Neutrophil (primary cell): ENCODE data around the gene XK.
"Not testable (repeated sequence)": the region's sequence is repeated elsewhere in the genome, so short reads cannot be mapped to it uniquely, and the experiment has no call there.

ENCODE experiments used
- H3K27ac ChIP-seq: fragments of 200-600 bp; sonication (generic); 2 replicates; pipeline ENCODE4 v1.5.1; 2016; ENCODE audit warnings: mild to moderate bottlenecking, moderate library complexity
- H3K27me3 ChIP-seq: fragments of 200-600 bp; sonication (generic); 2 replicates; pipeline ENCODE4 v1.6.0; 2016; ENCODE audit warnings: mild to moderate bottlenecking
- H3K36me3 ChIP-seq: fragments of 200-600 bp; sonication (generic); 2 replicates; pipeline ENCODE4 v1.5.1; 2017
- H3K4me1 ChIP-seq, 2 experiments: fragments of 200-600 bp in 1 of 2; sonication (generic) in 1 of 2; 1 replicate in 1 of 2; 2 replicates in 1 of 2; pipeline versions ENCODE4 v1.5.1 to v1.6.1; 2013 to 2016; ENCODE audit warnings: low read depth in 1 of 2, low read length in 1 of 2, mild to moderate bottlenecking in 1 of 2, moderate library complexity in 1 of 2; ENCODE audit not compliant: control insufficient read depth in 1 of 2, insufficient read depth in 1 of 2
- H3K4me3 ChIP-seq, 2 experiments: fragments of 200-600 bp in 1 of 2; sonication (generic) in 1 of 2; 1 replicate in 1 of 2; 2 replicates in 1 of 2; pipeline ENCODE4 v1.5.1; 2013 to 2016; ENCODE audit warnings: low read depth in 1 of 2, low read length in 1 of 2, mild to moderate bottlenecking in 1 of 2, moderate library complexity in 1 of 2
- H3K9me3 ChIP-seq: fragments of 200-600 bp; sonication (generic); 2 replicates; pipeline ENCODE4 v1.5.1; 2016
- CTCF ChIP-seq: fragments of 200-600 bp; sonication (generic); IDR thresholded peaks from 2 replicates; pipeline ENCODE4 v1.5.1; 2016; ENCODE audit warnings: antibody characterized with exemption

The XK gene

GRCh38 chrX:37646254-37646653 is 39.3 kb upstream of the XK start:
- Histone ChIP-seq H3K4me1 (no peaks in the 10 kb centered on the region), H3K27ac (no peak overlapping the region), H3K4me3 (no peak overlapping the region), H3K36me3 (no peaks in the 10 kb centered on the region), H3K27me3 (no peaks in the 10 kb centered on the region), H3K9me3 (no peaks in the 10 kb centered on the region)
- no peak for TF ChIP-seq CTCF

GRCh38 chrX:37650879-37651278 is 34.7 kb upstream of the XK start:
- H3K27me3 ChIP-seq, H3K4me1 ChIP-seq, H3K27ac ChIP-seq, H3K9me3 ChIP-seq, H3K36me3 ChIP-seq, H3K4me3 ChIP-seq: not testable (repeated sequence)

- no peaks in the 10 kb centered on the region for H3K9me3 ChIP-seq
- H3K27ac ChIP-seq: no peak overlapping the region
- TF ChIP-seq CTCF: no peak
- H3K4me1 ChIP-seq: no peaks in the 10 kb centered on the region
- no peak overlapping the region for H3K4me3 ChIP-seq
- no peaks in the 10 kb centered on the region for H3K36me3 ChIP-seq
- H3K27me3 ChIP-seq: no peaks in the 10 kb centered on the region
These were observed 33.6 kb upstream of the XK start for GRCh38 chrX:37651921-37652452.

- Histone ChIP-seq H3K27me3 (no peaks in the 10 kb centered on the region), H3K4me3 (no peak overlapping the region), H3K9me3 (no peaks in the 10 kb centered on the region), H3K36me3 (no peaks in the 10 kb centered on the region), H3K27ac (no peak overlapping the region), H3K4me1 (no peaks in the 10 kb centered on the region)
- no peak for TF ChIP-seq CTCF
These were observed 32.9 kb upstream of the XK start for GRCh38 chrX:37652589-37653231.

- TF ChIP-seq CTCF: no peak
- Histone ChIP-seq H3K4me1 (no peaks in the 10 kb centered on the region), H3K9me3 (no peaks in the 10 kb centered on the region), H3K27ac (no peak overlapping the region), H3K27me3 (no peaks in the 10 kb centered on the region), H3K4me3 (no peak overlapping the region), H3K36me3 (no peaks in the 10 kb centered on the region)
These were observed 32.0 kb upstream of the XK start for GRCh38 chrX:37653397-37654085.

GRCh38 chrX:37658343-37659030 is 27.1 kb upstream of the XK start:
- TF ChIP-seq CTCF: no peak

More at GRCh38 chrX:37658343-37659030, 27.1 kb upstream of the XK start:
- Histone ChIP-seq H3K27me3 (no peaks in the 10 kb centered on the region), H3K9me3 (no peaks in the 10 kb centered on the region), H3K4me3 (no peak overlapping the region), H3K27ac (no peak overlapping the region), H3K36me3 (no peaks in the 10 kb centered on the region), H3K4me1 (peaks cover 5 to 10% of the 10 kb centered on the region in 2 experiments)
